LHCN-M2 (cell line): ENCODE measurements around the gene XIAP. TPM values are rescaled to one million over a fixed set of nuclear protein-coding genes. Genes with fewer than 3 reads are reported as not detected.
"Not testable (repeated sequence)": the region's sequence is repeated elsewhere in the genome, so short reads cannot be mapped to it uniquely, and the experiment has no call there.

ENCODE experiments used
- DNase-seq: peaks from one replicate; pipeline ENCODE4 v3.0.0-alpha.2; 2012; ENCODE audit warnings: low read depth
- total RNA-seq: library from RNA; depleted of rRNA; stranded (reverse); fragments of >200 nt; gene quantifications from 2 replicates; pipeline ENCODE4 v1.2.3, GENCODE V29; 2014

XIAP gene
- total RNA-seq, 1 experiment from 2014 or later, result 37.6 TPM

DNA sequence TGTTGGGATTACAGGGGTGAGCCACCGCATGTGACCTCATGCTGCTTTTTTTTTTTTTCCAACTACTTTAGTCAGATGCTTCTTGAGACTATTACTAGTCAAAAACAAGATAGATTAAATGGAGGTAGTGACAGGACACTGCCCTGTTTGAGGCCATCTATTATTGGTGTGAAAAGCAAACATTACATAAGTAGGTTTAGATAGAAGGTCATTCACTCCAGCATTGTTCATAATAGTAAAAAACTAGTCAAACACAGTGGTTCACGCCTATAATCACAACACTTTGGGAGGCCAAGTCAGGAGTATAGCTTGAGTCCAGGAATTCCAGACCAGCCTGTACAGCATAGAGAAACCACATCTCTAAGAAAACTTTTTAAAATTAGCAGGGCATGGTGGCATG, 16.3 kb downstream of the XIAP start:
- DNase-seq, result no peak

DNA sequence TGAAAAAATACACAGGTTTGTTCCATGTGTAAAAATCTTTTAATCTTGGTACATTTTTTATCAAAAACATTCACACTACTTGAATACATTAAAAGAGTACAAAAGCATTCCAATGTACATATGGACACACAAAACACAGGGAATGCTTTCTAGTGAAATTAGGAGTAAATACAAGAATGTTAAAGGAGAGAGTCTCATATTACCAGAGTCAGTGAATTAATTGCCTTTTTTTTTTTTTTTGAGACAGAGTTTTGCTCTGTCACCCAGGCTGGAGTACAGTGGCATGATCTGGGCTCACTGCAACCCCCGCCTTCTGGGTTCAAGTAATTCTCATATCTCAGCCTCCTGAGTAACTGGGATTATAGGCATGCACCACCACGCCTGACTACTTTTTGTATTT, 17.0 kb downstream of the XIAP start:
- DNase-seq, result no peak

DNA sequence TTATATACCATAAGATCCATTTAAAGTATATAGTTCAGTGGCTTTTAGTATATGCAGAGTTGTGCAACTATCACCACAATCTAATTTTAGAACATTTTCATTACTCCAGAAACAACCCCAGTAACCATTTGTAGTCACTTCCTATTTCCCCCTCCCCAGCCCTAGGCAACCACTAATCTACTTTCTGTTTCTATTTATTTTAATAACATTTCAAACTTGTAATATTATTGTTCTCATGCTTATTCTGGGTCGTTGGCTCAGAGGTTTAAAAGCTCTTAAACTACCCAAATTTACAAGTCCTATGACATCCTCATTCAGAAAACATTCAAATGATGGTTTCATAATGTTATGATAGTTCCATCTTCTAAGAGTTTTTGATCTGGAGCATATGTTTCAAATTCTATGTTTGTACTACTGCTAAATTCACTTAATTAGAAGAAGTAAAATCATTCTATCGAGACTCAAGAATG, 18.4 kb downstream of the XIAP start:
- DNase-seq, result peak; percentile 12

DNA sequence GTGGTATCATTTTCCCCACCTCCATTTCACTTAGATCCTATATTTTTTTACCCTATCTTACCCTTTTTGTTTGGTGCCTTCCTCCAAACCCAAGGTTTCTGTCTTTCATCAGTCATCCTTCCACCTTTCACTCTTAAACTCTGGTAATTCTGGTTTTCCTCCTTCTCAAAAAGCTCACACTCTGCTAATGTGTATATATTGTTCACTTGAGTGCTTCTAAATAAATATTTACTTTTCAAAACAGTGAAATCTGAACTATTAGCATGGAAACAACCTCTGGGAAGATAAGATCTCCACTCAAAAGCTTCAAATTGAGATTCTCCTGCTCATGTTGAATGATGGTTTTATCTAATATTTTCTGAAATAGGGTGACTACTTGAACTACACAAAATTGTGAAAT, 21.5 kb downstream of the XIAP start:
- no peak for DNase-seq

DNA sequence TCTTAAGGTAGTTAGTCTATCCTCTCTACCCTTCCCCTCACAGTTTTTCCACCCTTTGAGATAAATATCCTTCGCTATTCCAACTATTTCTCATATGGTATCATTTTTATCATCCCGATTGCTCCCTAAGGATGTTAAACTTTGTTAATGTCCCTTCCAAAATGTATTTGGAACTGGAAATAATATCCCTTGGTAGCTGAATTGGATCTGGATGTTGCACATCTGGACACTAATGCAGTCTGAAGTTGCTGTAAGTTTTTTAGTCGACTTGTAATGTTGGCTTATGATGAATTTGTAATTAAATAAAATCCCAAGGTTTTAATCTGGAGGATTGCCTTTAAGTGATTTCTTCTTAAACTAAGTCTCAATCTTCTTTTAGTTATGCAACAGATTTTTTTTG, 22.5 kb downstream of the XIAP start:
- DNase-seq, result no peak

DNA sequence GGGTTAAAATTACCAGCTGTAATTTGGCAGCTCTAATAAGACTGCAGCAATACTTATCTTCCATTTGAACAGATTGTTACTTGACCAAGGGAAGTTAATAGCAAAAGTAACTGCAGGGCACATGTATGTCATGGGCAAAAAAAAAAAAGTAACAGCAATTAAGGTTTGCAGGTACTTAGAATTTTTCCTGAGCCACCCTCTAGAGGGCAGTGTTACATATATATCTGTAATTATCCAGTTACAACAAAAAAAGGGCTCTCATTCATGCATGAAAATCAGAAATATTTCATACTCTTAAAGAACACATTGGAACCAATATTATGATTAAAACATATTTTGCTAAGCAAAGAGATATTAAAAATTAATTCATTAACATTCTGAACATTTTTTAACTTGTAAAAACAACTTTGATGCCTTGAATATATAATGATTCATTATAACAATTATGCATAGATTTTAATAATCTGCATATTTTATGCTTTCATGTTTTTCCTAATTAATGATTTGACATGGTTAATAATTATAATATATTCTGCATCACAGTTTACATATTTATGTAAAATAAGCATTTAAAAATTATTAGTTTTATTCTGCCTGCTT, 25.1 kb downstream of the XIAP start:
- peak; percentile 41 for DNase-seq

DNA sequence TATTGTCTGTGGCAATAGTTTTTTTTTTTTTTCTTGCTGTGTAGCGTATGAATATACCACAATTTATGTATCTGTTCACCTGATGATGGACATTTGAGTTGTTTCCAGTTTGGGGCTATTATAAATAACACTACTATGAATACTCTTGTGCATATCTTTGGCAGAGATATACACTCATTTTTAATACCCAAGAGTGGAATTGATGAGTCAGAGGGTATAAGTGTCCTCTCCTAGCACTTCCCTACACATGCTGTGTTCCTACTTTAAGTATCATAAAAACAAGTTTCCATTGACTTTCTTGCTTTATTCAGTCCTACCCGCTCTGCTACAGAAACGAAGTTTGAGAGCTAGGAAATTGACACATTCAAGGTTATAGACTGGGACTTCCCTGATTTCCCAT, 39.8 kb downstream of the XIAP start:
- peak; percentile 46 for DNase-seq

DNA sequence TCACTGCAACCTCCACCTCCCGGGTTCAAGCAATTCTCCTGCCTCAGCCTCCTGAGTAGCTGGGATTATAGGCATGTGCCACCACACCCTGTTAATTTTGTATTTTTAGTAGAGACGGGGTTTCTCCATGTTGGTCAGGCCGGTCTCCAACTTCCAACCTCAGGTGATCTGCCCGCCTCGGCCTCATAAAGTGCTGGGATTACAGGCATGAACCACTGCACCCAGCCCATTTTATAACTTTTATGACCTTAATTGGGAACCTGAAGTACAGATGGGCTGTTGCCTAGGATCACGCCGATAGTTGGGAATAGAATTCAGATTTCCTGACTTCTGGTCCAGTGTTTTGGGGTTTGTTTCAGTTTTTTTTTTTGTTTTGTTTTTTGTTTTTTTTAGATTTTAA, 43.4 kb downstream of the XIAP start:
- not testable (repeated sequence) for DNase-seq

DNA sequence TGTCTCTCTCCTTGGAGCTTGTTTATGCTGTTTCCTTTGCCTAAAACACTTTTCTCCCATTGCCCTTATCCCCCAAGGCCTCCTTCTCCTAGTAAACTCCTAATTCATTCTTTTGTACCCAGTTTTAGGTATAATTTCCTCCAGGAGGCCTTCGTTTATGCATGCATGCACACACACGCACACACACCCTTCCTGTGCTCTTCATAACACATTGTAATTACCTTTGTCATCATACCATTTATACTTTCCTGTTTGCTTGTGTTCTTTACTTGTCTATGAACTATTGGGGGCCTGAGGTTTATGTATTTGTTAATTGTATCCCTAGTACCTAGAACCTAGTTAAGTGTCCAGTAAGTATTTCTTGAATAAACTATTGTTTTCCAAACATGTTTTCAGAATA, 45.5 kb downstream of the XIAP start:
- no peak for DNase-seq

DNA sequence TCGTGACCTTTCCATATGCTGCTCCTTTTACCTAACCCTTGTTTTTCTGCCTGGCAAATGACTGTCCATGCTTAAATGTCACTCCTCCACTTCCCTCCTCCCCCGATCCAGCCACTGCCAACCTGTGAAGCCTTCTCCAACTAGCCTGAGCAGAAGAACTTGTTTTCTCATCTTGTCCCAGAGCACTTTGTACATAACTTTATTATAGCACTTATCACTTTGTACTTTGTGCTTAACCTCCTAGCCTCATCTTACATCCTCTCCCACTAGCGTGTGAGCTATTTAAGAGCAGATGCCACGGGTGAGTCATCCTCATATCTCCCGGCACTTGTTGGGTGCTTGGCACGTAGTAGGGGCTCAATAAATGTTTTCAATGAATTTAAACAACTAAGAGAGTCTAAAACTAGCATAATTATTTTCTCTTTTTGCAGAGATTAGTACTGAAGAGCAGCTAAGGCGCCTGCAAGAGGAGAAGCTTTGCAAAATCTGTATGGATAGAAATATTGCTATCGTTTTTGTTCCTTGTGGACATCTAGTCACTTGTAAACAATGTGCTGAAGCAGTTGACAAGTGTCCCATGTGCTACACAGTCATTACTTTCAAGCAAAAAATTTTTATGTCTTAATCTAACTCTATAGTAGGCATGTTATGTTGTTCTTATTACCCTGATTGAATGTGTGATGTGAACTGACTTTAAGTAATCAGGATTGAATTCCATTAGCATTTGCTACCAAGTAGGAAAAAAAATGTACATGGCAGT, 46.9 kb downstream of the XIAP start:
- no peak for DNase-seq

DNA sequence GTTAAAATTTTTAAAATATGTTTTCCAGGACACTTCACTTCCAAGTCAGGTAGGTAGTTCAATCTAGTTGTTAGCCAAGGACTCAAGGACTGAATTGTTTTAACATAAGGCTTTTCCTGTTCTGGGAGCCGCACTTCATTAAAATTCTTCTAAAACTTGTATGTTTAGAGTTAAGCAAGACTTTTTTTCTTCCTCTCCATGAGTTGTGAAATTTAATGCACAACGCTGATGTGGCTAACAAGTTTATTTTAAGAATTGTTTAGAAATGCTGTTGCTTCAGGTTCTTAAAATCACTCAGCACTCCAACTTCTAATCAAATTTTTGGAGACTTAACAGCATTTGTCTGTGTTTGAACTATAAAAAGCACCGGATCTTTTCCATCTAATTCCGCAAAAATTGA, 49.7 kb downstream of the XIAP start:
- DNase-seq, result no peak

DNA sequence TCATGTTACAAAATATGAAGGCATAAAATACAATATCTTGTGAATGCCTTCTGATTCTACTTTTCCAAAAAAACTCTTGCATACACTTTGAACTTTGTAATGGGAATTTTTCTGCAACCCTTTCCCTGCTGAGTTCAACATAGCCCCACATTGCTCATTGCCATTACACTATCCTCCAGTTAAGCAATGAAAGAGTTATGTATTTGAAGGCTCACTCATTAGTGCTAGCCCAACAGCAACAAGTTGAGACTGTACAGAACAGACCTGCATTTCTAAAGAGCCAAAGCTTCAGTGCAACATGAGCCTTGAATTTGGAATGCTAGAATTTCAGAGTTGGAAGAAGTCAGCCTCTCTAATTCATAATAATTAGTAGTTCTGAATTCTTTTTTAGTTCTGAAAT, 57.2 kb downstream of the XIAP start:
- no peak for DNase-seq

DNA sequence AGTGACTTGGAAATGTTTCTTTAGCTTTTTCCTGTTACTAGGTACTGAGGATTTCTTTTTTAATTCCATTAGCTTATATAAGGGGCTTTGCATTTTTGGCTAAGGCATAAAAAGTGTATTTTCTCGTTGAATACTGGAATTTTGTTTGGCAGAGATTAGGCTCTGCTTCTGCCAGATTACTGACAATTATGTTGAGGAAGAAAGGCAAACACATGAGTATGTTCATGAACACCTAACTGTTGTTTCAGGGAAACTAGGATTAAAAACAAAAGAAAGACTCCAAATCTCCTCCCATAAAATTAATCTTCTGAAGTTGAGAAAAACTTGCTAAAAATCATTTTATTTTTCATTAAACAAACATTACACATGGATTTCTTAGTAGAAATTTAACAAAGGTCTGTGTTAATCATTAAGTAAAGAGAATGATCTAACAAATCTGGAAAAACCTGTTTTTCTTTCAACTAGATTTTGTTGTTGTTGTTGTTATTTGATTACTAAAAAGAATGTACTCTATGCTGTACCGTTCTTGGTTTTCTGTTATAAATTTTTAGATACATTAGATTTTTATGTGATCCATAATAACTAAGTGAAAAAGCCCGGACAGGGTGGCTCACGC, 58.4 kb downstream of the XIAP start:
- DNase-seq, result no peak

DNA sequence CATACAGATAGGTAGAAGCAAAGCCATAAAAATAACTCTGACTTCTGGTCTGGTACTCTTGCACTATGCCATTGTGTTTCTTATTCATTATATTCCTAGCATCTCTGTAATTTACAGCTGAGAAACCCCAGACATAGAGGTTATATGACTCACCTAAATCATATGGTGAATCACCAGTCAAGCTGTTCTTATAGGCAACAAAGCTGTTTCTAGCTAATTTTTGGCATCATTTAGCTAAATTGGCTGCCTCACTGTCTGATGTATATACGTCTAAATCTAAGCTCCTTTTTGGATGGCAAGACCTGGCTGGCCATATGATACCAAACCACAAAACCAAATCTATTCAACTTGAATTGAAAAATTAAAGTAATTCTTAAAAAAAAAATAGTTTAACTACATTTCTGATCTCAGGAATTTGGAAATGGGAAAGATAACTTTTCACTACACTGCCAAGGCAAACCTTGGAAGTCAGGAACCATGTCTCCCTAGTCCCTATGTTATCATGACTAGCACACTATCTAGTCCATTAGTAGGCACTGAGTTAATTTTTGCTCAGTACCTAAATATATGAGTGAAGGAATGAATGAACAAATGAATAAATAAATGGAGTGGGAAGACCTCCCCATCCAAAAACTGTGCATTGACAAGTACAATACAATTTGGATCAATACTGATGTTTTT, 60.4 kb downstream of the XIAP start:
- peak; percentile 54 for DNase-seq

DNA sequence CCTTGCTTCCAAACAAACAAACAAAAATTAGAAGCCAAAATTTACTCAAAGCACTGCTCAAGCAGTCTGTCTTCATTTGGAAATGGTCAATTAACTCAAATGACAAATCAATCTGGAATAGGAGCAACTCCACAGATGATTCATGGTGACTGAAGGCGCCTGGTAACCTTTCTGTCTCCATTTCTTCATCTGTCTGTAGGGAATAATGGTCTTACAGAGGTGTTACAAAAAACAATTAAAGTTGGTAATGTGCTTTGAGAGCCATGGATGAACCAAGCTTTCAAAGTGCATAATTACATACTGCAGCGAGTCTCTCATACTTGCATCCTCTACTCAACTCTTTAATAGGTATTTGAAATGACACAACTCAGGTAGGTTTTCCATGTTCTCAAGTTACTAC, 63.4 kb downstream of the XIAP start:
- DNase-seq, result no peak

DNA sequence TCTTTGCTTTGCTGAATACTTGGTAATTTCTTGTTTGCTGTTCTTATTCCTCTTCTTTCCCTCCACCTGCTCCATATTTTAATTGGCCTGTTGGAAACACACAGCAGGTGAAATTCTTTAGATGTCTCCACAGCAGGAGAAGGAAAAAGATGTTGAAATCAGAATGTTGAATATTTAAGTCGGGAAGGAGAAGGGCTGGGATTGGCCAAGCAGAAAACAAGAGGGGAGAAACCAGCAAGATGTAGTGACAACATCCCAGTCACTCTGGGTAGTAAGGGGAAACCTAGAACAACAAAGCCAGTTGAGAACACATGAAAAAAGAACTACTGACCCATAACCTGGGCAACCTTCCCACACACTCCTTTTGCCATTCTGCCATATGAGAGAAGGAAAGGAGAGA, 64.3 kb downstream of the XIAP start:
- no peak for DNase-seq

DNA sequence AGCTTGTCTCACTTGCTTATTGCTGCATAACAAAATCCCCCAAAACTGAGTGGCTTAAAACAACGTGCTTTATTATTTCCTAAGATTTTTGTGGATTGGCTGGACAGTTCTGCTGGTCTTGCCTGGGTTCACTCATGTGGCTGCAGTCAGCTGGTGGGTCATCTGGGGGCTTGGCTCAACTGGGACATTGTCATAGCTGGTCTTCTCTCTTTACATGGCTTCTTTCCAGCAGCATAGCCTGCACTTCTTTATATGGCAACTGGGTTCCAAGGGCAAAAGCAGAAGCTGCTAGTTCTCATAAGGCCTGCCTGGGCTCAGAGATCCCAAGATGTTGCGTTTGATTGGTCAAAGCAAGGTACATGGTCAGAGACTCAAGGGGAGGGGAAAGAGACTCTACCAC, 68.0 kb downstream of the XIAP start:
- no peak for DNase-seq

DNA sequence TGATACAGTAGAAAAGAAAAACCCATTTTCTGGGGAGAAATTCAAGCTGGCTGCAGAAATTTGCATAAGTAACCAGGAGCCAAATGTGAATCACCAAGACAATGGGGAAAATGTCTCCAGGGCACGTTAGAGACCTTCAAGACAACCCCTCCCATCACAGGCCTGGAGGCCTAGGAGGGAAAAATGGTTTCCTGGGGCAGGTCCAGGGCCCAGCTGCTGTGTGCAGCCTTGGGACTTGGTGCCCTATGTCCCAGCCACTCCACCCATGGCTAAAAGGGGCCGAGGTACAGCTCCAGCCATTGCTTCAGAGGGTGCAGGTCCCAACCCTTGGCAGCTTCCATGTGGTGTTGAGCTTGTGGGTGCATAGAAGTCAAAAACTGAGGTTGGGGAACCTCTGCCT, 72.2 kb downstream of the XIAP start:
- not testable (repeated sequence) for DNase-seq

DNA sequence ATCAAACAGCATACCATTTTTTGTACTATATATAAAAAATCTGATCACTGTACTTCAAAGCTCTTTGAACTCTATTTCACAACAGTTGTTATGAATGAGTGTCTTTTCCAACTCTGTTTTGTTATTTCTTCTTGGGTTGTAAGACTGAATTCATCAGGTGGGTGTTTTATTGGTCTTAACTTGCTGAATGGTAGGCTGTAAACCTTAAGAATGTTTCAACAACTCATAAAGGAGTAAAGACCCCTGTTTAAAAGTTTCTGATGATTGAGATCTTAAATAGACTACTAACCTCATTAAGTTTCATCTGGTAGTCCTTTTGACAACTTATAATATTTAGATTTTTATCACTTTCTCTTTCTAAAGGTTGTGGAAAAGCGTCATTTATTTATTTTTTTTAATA, 83.2 kb downstream of the XIAP start:
- no peak for DNase-seq

DNA sequence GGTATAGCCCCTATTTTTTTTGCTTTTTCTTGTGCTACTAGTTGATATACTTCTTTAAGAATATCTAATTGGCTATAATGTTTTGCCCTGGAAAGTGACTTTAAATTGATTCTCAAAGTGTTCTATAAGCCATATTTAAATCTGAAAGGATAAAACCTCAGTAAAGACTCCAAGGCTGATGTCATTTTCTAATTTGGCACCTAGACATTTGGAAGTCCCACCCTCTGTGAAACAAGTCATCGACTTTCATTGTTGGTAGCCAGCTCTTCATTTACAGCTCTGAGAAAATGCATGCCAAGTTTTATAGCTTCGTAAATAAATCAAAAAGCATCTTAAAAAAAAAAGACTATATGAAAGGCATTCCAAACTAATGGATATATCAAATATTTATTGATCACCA, 83.6 kb downstream of the XIAP start:
- DNase-seq, result no peak

DNA sequence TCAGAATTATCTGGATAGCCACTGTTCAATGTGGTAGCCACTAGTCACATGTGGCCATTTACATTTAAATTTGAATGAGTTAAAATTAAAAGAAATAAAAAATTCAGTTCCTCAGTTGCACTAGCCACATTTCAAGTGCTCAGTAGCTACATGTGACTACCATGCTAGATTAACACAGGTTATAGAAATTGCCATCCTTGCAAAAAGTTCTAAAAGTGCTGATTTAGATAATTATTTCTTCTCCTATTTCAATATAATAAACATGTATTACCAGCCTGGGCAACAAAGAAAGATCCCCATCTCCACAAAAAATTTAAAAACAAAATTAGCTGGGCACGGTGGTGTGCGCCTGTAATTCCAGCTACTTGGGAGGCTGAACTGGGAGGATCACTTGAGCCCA, 90.0 kb downstream of the XIAP start:
- DNase-seq, result no peak

DNA sequence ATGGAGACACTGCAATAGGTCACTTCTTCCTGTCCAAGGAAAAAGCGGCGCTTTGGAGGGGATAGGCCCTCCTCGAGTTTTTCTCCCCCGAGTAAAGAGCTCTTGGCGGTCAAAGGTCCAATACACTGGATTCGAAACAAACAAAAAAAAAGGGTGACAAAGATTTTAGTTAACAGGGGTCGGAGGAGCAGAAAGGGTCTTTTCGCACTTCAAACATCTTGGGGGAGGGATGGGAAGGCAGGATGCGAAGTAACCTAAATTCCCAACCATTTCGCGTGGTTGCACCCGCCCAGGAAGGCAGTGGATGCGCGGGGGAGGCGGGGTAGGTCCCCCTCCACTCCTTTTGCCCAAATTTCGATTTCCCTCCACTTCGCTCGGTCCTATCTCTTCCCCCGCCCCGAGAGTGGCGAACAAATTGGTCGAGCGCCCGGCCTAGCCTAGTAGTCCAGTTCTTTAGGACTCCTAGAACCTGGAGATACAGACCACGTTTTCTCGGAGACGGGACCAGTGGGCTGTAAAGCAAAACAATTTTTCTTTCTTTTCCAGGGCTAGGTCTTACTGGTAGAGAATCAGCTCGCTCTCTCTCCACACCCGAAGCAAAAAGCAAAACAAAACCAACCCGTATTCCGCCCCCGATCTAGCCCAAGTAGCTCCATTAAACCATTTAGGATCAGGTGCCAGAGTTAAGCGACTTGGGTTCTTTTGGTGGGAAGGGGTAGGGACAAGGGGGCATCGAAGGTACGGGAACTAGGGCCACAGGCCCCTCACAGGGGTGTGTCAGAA, 99.6 kb downstream of the XIAP start:
- peak; percentile 38 for DNase-seq
